HL-60 (cell line): ENCODE measurements around the gene DGKH.

Experiments used
- GABPA ChIP-seq: IDR thresholded peaks from 2 replicates; pipeline ENCODE4 v1.6.1; 2012; ENCODE audit warnings: low read depth
- POLR2AphosphoS5 ChIP-seq: IDR thresholded peaks from 2 replicates; pipeline ENCODE4 v1.6.1; 2012; ENCODE audit warnings: low read depth
- TF ChIP-seq, protein P1 (sequence below): IDR thresholded peaks from one replicate; pipeline ENCODE4 v1.5.1; 2011; ENCODE audit warnings: low read length, control low read depth, inconsistent platforms; ENCODE audit not compliant: insufficient read depth
- TF ChIP-seq, protein P2 (sequence below): IDR thresholded peaks from 2 replicates; pipeline ENCODE4 v1.6.1; 2012; ENCODE audit warnings: low read depth; ENCODE audit not compliant: insufficient replicate concordance

DNA sequence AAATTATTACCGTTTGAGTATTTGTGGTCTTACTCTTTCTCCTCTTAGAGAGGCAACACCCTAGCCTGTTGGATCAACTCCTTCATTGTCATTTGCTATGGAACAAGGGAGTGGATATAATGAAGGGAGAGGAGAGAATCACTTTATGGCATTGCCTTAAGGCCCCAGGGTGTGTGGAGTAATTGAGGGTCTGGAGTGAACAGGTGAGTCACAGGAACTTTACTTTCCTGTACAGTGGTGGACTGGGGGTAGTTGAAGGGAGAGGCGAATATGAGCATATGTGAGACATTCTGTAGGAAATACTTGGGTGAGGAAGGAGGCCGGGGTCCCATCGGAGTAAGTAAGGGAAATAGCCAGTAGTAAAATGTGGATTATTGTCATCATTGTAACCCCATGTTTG, 17.0 kb downstream of the DGKH start:
- TF ChIP-seq, protein P1, sequence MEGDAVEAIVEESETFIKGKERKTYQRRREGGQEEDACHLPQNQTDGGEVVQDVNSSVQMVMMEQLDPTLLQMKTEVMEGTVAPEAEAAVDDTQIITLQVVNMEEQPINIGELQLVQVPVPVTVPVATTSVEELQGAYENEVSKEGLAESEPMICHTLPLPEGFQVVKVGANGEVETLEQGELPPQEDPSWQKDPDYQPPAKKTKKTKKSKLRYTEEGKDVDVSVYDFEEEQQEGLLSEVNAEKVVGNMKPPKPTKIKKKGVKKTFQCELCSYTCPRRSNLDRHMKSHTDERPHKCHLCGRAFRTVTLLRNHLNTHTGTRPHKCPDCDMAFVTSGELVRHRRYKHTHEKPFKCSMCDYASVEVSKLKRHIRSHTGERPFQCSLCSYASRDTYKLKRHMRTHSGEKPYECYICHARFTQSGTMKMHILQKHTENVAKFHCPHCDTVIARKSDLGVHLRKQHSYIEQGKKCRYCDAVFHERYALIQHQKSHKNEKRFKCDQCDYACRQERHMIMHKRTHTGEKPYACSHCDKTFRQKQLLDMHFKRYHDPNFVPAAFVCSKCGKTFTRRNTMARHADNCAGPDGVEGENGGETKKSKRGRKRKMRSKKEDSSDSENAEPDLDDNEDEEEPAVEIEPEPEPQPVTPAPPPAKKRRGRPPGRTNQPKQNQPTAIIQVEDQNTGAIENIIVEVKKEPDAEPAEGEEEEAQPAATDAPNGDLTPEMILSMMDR: no peak
- no peak for TF ChIP-seq POLR2AphosphoS5
- TF ChIP-seq GABPA: no peak
- TF ChIP-seq, protein P2, sequence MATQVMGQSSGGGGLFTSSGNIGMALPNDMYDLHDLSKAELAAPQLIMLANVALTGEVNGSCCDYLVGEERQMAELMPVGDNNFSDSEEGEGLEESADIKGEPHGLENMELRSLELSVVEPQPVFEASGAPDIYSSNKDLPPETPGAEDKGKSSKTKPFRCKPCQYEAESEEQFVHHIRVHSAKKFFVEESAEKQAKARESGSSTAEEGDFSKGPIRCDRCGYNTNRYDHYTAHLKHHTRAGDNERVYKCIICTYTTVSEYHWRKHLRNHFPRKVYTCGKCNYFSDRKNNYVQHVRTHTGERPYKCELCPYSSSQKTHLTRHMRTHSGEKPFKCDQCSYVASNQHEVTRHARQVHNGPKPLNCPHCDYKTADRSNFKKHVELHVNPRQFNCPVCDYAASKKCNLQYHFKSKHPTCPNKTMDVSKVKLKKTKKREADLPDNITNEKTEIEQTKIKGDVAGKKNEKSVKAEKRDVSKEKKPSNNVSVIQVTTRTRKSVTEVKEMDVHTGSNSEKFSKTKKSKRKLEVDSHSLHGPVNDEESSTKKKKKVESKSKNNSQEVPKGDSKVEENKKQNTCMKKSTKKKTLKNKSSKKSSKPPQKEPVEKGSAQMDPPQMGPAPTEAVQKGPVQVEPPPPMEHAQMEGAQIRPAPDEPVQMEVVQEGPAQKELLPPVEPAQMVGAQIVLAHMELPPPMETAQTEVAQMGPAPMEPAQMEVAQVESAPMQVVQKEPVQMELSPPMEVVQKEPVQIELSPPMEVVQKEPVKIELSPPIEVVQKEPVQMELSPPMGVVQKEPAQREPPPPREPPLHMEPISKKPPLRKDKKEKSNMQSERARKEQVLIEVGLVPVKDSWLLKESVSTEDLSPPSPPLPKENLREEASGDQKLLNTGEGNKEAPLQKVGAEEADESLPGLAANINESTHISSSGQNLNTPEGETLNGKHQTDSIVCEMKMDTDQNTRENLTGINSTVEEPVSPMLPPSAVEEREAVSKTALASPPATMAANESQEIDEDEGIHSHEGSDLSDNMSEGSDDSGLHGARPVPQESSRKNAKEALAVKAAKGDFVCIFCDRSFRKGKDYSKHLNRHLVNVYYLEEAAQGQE: no peak
